H9 (cell line): ENCODE data around the gene FRAS1. TPM values are rescaled to one million over a fixed set of nuclear protein-coding genes. Genes with fewer than 3 reads are reported as not detected.

Experiments used
- DNase-seq: peaks from one replicate; pipeline ENCODE4 v3.0.0-alpha.2; 2017
- H2AFZ ChIP-seq: one replicate; pipeline ENCODE4 v1.6.1; 2013; ENCODE audit warnings: mild to moderate bottlenecking, low read length, control low read depth, moderate library complexity
- H2AK5ac ChIP-seq: 2 replicates; pipeline ENCODE4 v1.6.1; 2013; ENCODE audit warnings: low read length, control low read depth, mixed read lengths; ENCODE audit not compliant: insufficient read length
- H2BK120ac ChIP-seq: one replicate; pipeline ENCODE4 v1.6.1; 2013; ENCODE audit warnings: low read depth, mild to moderate bottlenecking, low read length, control low read depth, inconsistent platforms; ENCODE audit not compliant: poor library complexity, severe bottlenecking
- H2BK12ac ChIP-seq: 2 replicates; pipeline ENCODE4 v1.6.1; 2013; ENCODE audit warnings: low read length, control low read depth, mixed read lengths, low read depth; ENCODE audit not compliant: insufficient read length
- H2BK15ac ChIP-seq: 2 replicates; pipeline ENCODE4 v1.6.1; 2013; ENCODE audit warnings: low read depth, low read length, control low read depth
- H2BK20ac ChIP-seq: one replicate; pipeline ENCODE4 v1.6.1; 2013; ENCODE audit warnings: low read depth, mild to moderate bottlenecking, low read length, control low read depth, inconsistent platforms; ENCODE audit not compliant: poor library complexity, severe bottlenecking
- H2BK5ac ChIP-seq: 2 replicates; pipeline ENCODE4 v1.6.1; 2013; ENCODE audit warnings: low read length, control low read depth, mixed read lengths; ENCODE audit not compliant: insufficient read length
- H3K14ac ChIP-seq: 2 replicates; pipeline ENCODE4 v1.6.1; 2013; ENCODE audit warnings: low read length, control low read depth; ENCODE audit not compliant: insufficient read depth
- H3K18ac ChIP-seq: 2 replicates; pipeline ENCODE4 v1.6.1; 2013; ENCODE audit warnings: low read depth, mild to moderate bottlenecking, mixed read lengths, low read length, control low read depth; ENCODE audit not compliant: insufficient read length
- H3K23ac ChIP-seq: 2 replicates; pipeline ENCODE4 v1.6.1; 2013; ENCODE audit warnings: low read length, control low read depth, mixed read lengths, low read depth; ENCODE audit not compliant: insufficient read length
- H3K23me2 ChIP-seq: 2 replicates; pipeline ENCODE4 v1.6.1; 2013; ENCODE audit warnings: low read depth, mild to moderate bottlenecking, mixed read lengths, low read length, control low read depth; ENCODE audit not compliant: insufficient read length, poor library complexity, severe bottlenecking
- H3K27ac ChIP-seq: 2 replicates; pipeline ENCODE4 v1.5.1; 2013; ENCODE audit warnings: low read length, control low read depth, mixed read lengths, low read depth; ENCODE audit not compliant: insufficient read length
- H3K27me3 ChIP-seq: 2 replicates; pipeline ENCODE4 v1.6.1; 2013; ENCODE audit warnings: low read length, control low read depth, inconsistent platforms; ENCODE audit not compliant: insufficient read depth
- H3K4ac ChIP-seq: 2 replicates; pipeline ENCODE4 v1.6.1; 2013; ENCODE audit warnings: low read depth, mild to moderate bottlenecking, control low read depth, inconsistent platforms, low read length, moderate library complexity
- H3K4me1 ChIP-seq: 2 replicates; pipeline ENCODE4 v1.6.1; 2013; ENCODE audit warnings: low read length, control low read depth, inconsistent platforms; ENCODE audit not compliant: insufficient read depth
- H3K4me2 ChIP-seq: 2 replicates; pipeline ENCODE4 v1.6.1; 2013; ENCODE audit warnings: low read length, control low read depth, mixed read lengths; ENCODE audit not compliant: insufficient read length, insufficient read depth
- H3K56ac ChIP-seq: 2 replicates; pipeline ENCODE4 v1.6.1; 2013; ENCODE audit warnings: low read depth, mild to moderate bottlenecking, mixed read lengths, low read length, control low read depth; ENCODE audit not compliant: insufficient read length
- H3K79me1 ChIP-seq: 2 replicates; pipeline ENCODE4 v1.6.1; 2013; ENCODE audit warnings: low read depth, mild to moderate bottlenecking, moderate library complexity, low read length, control low read depth, inconsistent platforms; ENCODE audit not compliant: insufficient read depth, poor library complexity, severe bottlenecking
- H3K79me2 ChIP-seq: 2 replicates; pipeline ENCODE4 v1.6.1; 2013; ENCODE audit warnings: low read length, control low read depth, inconsistent platforms; ENCODE audit not compliant: insufficient read depth
- H3K9ac ChIP-seq: 2 replicates; pipeline ENCODE4 v1.6.1; 2013; ENCODE audit warnings: low read length, control low read depth, mixed read lengths; ENCODE audit not compliant: insufficient read length; ENCODE audit errors: extremely low read depth
- H3K9me3 ChIP-seq: one replicate; pipeline ENCODE4 v1.6.1; 2013; ENCODE audit warnings: low read depth, low read length, inconsistent platforms; ENCODE audit not compliant: control insufficient read depth
- H3T11ph ChIP-seq: one replicate; pipeline ENCODE4 v1.6.1; 2013; ENCODE audit warnings: mild to moderate bottlenecking, low read length, control low read depth, inconsistent platforms
- H4K20me1 ChIP-seq: one replicate; pipeline ENCODE4 v1.6.1; 2013; ENCODE audit not compliant: control insufficient read depth, insufficient read length, insufficient read depth
- H4K5ac ChIP-seq: 2 replicates; pipeline ENCODE4 v1.6.1; 2013; ENCODE audit warnings: low read depth, mild to moderate bottlenecking, mixed read lengths, low read length, control low read depth; ENCODE audit not compliant: insufficient read length
- H4K8ac ChIP-seq: replicated peaks from 2 replicates; pipeline ENCODE4 v1.6.1; 2013; ENCODE audit warnings: low read length, control low read depth, mixed read lengths, low read depth; ENCODE audit not compliant: insufficient read length
- H4K91ac ChIP-seq: 2 replicates; pipeline ENCODE4 v1.6.1; 2013; ENCODE audit warnings: low read depth, mild to moderate bottlenecking, moderate library complexity, mixed read lengths, low read length, control low read depth; ENCODE audit not compliant: insufficient read length
- H3K27ac Mint-ChIP-seq, 3 experiments: 2 replicates in 2 of 3; 3 replicates in 1 of 3; pipeline ENCODE4 v1.8.0; 2020 to 2021; ENCODE audit warnings: mixed read lengths in 3 of 3, mild to moderate bottlenecking in 1 of 3, moderate library complexity in 1 of 3
- H3K27me3 Mint-ChIP-seq: 2 replicates; pipeline ENCODE4 v1.8.0; 2021; ENCODE audit warnings: low read depth, mild to moderate bottlenecking, moderate library complexity, mixed read lengths
- H3K36me3 Mint-ChIP-seq, 3 experiments: 2 replicates in 2 of 3; 3 replicates in 1 of 3; pipeline ENCODE4 v1.8.0; 2020 to 2021; ENCODE audit warnings: low read depth in 3 of 3, mixed read lengths in 3 of 3; ENCODE audit not compliant: insufficient read depth in 1 of 3
- H3K4me1 Mint-ChIP-seq, 2 experiments: 2 replicates each; pipeline ENCODE4 v1.8.0; 2020; ENCODE audit warnings: mixed read lengths in 2 of 2
- H3K4me3 Mint-ChIP-seq, 2 experiments: 2 replicates in 1 of 2; 3 replicates in 1 of 2; pipeline ENCODE4 v1.8.0; 2020 to 2021; ENCODE audit warnings: mild to moderate bottlenecking in 2 of 2, mixed read lengths in 2 of 2, moderate library complexity in 1 of 2
- H3K9me3 Mint-ChIP-seq, 2 experiments: 2 replicates in 1 of 2; 3 replicates in 1 of 2; pipeline ENCODE4 v1.8.0; 2020; ENCODE audit warnings: mild to moderate bottlenecking in 2 of 2, mixed read lengths in 2 of 2, moderate library complexity in 1 of 2
- total RNA-seq: library from RNA; stranded (reverse); gene quantifications from 2 replicates; pipeline ENCODE4 v1.2.1, GENCODE V29; 2021
- TF ChIP-seq, protein P1 (sequence below): fragments of 200-600 bp; sonication (generic); conservative IDR thresholded peaks from 3 replicates; pipeline ENCODE4 v1.8.0; 2021; ENCODE audit warnings: antibody characterized with exemption, mild to moderate bottlenecking

FRAS1 gene
- total RNA-seq, 1 experiment from 2014 or later, result 58.5 TPM

- H3K27ac ChIP-seq, result no peak overlapping the region
- no peak overlapping the region for H3K4ac ChIP-seq
- no peaks in the 10 kb centered on the region for H3K23me2 ChIP-seq
- H2BK12ac ChIP-seq, result no peak overlapping the region
- H3T11ph ChIP-seq, result no peak overlapping the region
- Mint-ChIP-seq H3K27me3 (no peaks in the 10 kb centered on the region), H3K4me3 (no peak overlapping the region), H3K36me3 (peaks cover 34 to 36% (median 36%) of the 10 kb centered on the region in 3 experiments), H3K9me3 (peaks cover 0 to 9% of the 10 kb centered on the region in 2 experiments; a peak in 4 of 5 replicates), H3K27ac (no peak overlapping the region; a peak in 1 of 7 replicates), H3K4me1 (peaks cover 8% of the 10 kb centered on the region in 2 experiments)
- H2AK5ac ChIP-seq, result no peak overlapping the region
- no peaks in the 10 kb centered on the region for H3K9me3 ChIP-seq
- H3K14ac ChIP-seq, result no peak overlapping the region
- H3K18ac ChIP-seq, result no peak overlapping the region
- H2BK120ac ChIP-seq, result no peak overlapping the region
- H4K20me1 ChIP-seq, result no peaks in the 10 kb centered on the region
- no peak overlapping the region for H2AFZ ChIP-seq
- no peak overlapping the region for H3K23ac ChIP-seq
- no peak overlapping the region for H2BK15ac ChIP-seq
- no peak overlapping the region for H2BK20ac ChIP-seq
- H4K8ac ChIP-seq, result no peak overlapping the region
- no peak overlapping the region for H4K5ac ChIP-seq
- TF ChIP-seq, protein P1, sequence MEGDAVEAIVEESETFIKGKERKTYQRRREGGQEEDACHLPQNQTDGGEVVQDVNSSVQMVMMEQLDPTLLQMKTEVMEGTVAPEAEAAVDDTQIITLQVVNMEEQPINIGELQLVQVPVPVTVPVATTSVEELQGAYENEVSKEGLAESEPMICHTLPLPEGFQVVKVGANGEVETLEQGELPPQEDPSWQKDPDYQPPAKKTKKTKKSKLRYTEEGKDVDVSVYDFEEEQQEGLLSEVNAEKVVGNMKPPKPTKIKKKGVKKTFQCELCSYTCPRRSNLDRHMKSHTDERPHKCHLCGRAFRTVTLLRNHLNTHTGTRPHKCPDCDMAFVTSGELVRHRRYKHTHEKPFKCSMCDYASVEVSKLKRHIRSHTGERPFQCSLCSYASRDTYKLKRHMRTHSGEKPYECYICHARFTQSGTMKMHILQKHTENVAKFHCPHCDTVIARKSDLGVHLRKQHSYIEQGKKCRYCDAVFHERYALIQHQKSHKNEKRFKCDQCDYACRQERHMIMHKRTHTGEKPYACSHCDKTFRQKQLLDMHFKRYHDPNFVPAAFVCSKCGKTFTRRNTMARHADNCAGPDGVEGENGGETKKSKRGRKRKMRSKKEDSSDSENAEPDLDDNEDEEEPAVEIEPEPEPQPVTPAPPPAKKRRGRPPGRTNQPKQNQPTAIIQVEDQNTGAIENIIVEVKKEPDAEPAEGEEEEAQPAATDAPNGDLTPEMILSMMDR, result no peak
- no peak overlapping the region for H4K91ac ChIP-seq
- H3K79me2 ChIP-seq, result no peaks in the 10 kb centered on the region
- no peaks in the 10 kb centered on the region for H3K79me1 ChIP-seq
- H3K4me2 ChIP-seq, result no peak overlapping the region
- no peak overlapping the region for H3K9ac ChIP-seq
- no peak overlapping the region for H2BK5ac ChIP-seq
- H3K27me3 ChIP-seq, result no peaks in the 10 kb centered on the region
- H3K4me1 ChIP-seq, result no peaks in the 10 kb centered on the region
- no peak for DNase-seq
- no peak overlapping the region for H3K56ac ChIP-seq
Observed at GRCh38 chr4:78298618-78299017, 241.5 kb downstream of the FRAS1 start.
